Measurements from ENCODE around the gene REC8.

The REC8 gene, protein sequence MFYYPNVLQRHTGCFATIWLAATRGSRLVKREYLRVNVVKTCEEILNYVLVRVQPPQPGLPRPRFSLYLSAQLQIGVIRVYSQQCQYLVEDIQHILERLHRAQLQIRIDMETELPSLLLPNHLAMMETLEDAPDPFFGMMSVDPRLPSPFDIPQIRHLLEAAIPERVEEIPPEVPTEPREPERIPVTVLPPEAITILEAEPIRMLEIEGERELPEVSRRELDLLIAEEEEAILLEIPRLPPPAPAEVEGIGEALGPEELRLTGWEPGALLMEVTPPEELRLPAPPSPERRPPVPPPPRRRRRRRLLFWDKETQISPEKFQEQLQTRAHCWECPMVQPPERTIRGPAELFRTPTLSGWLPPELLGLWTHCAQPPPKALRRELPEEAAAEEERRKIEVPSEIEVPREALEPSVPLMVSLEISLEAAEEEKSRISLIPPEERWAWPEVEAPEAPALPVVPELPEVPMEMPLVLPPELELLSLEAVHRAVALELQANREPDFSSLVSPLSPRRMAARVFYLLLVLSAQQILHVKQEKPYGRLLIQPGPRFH

GRCh38 chr14:24171422-24172260 lies at the start of gene REC8:
TSS of gene REC8 (plus strand) at chr14:24172080. CDS start at chr14:24172553, 473 bp downstream.
- DNase-seq: no peak

- no peak for DNase-seq
Measured at GRCh38 chr14:24122416-24122815, 49.5 kb upstream of the REC8 start.

- DNase-seq: no peak
Measured at GRCh38 chr14:24122898-24123297, 49.0 kb upstream of the REC8 start.

DNA sequence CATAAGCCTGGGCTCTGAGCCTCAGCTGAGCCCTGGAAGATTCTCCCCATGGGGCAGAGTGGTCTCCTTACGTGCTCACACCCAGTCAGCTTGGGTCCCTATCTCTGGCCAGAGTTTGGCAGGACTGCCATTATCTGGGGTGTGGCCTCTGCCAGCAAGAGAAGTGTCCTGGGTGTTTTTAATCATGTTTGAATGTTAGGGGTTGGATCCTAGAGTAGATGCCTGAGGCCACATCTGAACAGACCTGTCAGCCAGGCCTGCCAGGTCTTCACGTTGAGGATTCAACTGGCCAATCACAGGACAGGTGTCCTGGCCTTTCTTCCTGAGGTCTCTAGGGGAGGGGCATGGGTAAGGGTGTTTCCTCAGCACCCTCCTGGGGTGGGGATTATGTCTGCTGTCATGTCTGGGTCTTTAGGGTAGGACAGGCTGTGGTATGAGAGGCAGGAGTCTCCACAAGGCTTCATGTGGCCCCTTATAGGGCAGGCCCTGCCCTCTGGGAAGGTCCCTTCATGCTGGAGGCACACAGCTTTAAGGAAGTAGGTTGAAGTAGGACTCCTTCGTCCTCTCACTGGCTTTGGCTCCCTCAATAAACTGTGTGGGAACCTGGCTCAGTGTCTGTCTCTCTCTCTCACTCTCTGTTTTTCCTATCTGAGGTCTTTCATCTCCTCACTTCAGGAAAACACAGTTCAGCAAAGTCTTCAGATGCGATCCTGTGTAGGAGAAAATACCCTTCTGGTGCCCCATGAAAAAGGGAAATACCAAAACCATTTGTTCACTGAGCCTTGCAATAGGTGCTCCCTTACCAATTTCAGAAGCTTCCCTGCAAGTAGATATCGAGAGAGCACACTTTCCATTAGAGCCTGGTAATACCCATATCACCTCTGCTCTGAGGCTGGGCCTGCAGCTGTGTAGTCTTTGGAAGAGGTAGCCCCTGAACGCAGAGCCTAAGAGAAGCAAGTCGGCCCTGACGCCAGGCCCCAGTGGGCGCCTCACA lies 48.2 kb upstream of the REC8 start:
- no peak for DNase-seq

- DNase-seq: no peak
Measured at GRCh38 chr14:24126939-24127338, 44.9 kb upstream of the REC8 start.

DNA sequence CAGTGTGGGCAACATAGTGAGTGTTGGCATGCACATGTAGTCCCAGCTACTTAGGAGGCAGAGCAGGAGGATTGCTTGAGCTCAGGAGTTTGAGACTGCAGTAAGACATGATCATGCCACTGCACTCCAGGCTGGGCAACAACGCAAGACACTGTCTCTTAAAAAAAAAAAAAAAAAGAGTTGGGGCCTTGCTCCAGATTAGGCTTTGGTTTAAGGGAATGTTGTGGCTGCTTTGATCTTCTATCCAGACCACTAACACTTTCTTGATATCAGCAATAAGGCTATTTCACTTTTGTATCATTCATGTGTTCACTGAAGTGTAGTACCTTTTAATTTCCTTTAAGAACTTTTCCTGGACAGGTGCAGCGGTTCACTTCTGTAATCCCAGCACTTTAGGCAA lies 44.2 kb upstream of the REC8 start:
- no peak for DNase-seq

DNA sequence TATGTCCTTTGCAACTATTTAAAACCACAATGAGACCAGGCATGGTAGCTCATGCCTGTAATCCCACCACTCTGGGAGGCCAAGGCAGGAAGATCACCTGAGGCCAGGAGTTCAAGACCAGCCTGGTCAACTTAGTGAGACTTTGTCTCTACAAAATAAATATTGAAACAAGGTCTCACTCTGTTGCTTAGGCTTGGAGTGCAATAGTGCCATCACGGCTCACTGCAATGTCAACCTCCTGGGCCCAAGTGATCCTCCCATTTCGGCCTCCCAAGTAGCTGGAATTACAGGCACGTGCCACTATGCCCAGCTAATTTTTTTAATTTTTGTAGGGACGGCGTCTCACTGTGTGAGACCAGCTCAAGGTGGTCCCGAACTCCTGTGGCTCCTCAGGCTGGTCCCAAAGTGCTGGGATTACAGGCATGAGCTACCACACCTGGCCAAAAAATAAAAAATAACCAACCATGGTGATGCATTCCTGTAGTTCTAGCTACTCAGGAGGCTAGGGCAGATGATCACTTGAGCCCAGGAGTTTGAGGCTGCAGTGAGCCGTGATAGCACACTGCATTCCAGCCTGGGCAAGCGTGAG lies 42.4 kb upstream of the REC8 start:
- DNase-seq: no peak

DNA sequence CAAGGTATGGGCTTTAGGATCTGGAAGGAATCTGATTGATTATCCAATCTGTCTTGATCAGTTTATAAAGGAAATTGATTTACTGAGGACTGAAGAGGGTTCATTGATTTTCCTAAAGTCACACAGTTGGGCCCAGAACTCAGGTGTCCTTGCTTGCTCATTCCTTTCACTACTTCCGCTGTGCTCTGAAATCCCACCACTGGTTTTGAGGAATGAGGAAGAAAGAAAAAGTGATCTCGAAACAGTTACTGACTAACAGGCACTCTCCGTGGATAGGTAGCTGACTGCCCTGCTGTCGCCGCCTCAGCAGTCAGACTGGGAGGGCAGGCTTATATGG lies 41.5 kb upstream of the REC8 start, which contains the start of gene FITM1:
TSS of gene FITM1 (plus strand) at position 280 of the 337 bp plus-strand sequence. CDS start 905 bp downstream, outside the sequence.
- DNase-seq: peak; percentile 86

GRCh38 chr14:24130717-24131548 lies 40.9 kb upstream of the REC8 start:
- no peak for DNase-seq

DNA sequence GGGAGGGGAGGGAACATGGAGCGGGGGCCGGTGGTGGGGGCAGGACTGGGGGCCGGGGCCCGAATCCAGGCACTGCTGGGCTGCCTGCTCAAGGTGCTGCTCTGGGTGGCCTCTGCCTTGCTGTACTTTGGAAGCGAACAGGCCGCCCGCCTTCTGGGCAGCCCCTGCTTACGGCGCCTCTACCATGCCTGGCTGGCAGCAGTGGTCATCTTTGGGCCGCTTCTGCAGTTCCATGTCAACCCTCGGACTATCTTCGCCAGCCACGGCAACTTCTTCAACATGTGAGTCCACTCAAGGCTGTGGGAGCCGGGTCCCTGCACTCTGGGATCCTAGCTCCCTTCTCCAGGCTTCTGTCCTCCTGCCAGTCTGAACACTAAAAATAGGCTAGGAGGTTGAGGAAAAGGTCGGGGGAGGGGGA lies 40.3 kb upstream of the REC8 start:
- DNase-seq: no peak

- DNase-seq: no peak
Measured at GRCh38 chr14:24132061-24132685, 39.7 kb upstream of the REC8 start.

- no peak for DNase-seq
Measured at GRCh38 chr14:24132976-24133375, 38.9 kb upstream of the REC8 start.

DNA sequence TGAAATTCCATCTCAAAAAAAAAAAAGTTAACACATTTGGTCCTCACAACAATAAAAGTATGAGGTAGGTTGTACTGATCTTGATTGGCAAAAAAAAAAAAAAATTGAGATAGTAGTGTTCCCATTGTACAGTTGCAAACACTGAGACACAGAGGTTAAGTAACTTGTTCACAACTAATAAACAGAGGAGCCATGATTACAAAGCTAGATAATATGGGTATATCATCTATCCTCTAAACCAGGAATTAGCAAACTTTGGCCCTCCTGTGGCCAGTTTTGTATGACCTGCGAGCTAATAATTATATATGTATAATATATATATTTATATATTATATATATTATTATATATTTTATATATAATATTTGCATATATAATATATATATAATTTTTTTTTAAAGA lies 38.1 kb upstream of the REC8 start:
- no peak for DNase-seq

DNA sequence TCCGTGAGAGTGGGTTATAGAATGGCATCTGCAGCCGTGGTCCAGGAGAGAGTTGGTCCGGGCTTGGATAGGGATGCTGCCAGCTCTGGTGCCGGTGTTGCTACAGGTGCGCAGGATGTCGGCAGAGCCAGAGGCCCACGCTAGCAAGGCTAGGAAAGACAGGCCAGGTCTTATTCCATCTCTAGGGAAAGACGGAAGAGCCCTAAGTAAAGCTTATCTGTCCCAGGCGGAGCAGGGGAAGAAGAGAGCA lies 36.4 kb upstream of the REC8 start:
- no peak for DNase-seq

- DNase-seq: peak; percentile 80
Measured at GRCh38 chr14:24135834-24136683, 35.8 kb upstream of the REC8 start, which contains the start of gene PSME1. TSS of gene PSME1 (plus strand) at chr14:24136194. CDS start at chr14:24136263, 69 bp downstream.

GRCh38 chr14:24136684-24137528 lies 35.0 kb upstream of the REC8 start:
- no peak for DNase-seq

GRCh38 chr14:24137529-24138395 lies 34.1 kb upstream of the REC8 start:
- DNase-seq: no peak

Data from MV-4-11 (cell line).